ENCODE data around the gene CDH23.

The CDH23 gene

GRCh38 chr10:71423901-71424300 lies 27.2 kb downstream of the CDH23 start:
- TF ChIP-seq, protein P1, sequence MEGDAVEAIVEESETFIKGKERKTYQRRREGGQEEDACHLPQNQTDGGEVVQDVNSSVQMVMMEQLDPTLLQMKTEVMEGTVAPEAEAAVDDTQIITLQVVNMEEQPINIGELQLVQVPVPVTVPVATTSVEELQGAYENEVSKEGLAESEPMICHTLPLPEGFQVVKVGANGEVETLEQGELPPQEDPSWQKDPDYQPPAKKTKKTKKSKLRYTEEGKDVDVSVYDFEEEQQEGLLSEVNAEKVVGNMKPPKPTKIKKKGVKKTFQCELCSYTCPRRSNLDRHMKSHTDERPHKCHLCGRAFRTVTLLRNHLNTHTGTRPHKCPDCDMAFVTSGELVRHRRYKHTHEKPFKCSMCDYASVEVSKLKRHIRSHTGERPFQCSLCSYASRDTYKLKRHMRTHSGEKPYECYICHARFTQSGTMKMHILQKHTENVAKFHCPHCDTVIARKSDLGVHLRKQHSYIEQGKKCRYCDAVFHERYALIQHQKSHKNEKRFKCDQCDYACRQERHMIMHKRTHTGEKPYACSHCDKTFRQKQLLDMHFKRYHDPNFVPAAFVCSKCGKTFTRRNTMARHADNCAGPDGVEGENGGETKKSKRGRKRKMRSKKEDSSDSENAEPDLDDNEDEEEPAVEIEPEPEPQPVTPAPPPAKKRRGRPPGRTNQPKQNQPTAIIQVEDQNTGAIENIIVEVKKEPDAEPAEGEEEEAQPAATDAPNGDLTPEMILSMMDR (IDR thresholded peaks at IDR 0.05): no peak
- no peak for TF ChIP-seq ZFX (IDR thresholded peaks at IDR 0.05; ENCODE audit: borderline replicate concordance)
- no peak overlapping the region for H3K27ac ChIP-seq

GRCh38 chr10:71424496-71425194 lies 27.9 kb downstream of the CDH23 start:
- TF ChIP-seq, protein P1 (IDR thresholded peaks at IDR 0.05): no peak
- no peak for TF ChIP-seq ZFX (IDR thresholded peaks at IDR 0.05; ENCODE audit: borderline replicate concordance)
- no peak overlapping the region for H3K27ac ChIP-seq

DNA sequence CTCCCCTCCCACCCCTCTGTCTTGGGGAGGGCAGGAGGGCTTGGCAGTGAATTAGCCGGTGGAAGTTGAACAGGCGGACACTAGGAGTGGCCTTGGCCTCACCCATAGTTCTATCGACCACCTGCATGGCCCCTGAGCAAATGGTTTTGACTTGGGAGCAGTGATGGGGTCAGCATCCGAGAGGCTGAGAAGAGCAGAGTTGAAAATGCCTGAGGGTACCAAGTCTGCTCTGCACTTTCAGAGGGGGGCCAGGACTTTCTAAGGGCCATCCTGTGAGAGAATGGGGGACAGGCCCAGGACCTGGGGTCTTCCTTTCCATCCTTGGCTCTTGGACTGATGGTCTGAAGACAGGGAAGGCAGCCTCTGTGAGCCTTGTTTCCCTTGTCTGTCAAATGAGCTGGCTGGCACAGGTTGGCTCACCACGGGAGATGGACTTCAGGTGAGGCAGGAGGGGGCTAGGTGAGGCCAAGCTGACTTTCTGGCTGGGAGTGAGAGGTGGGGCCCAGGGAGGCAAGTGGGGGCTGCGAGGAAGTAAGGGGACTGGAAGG lies 29.4 kb downstream of the CDH23 start:
- TF ChIP-seq ZFX (IDR thresholded peaks at IDR 0.05; ENCODE audit: borderline replicate concordance): no peak
- TF ChIP-seq, protein P1 (IDR thresholded peaks at IDR 0.05): no peak
- no peak overlapping the region for H3K27ac ChIP-seq

DNA sequence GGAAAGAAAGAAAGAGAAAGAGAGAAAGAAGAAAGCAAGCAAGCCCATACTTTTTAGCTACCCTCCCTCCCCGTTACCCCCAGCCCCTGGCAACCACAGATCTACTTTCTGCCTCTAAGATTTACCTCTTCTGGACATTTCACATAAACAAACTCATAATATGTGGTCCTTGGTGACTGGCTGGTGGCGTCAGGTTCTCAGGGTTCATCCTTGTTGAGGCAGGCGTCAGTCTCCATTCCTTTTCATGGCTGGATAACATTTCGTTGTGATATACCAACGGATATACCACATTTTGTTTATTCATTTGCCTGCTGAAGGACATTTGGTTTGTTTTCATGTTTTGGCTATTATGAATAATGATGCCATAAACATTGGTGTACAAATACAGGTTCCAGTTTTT lies 30.5 kb downstream of the CDH23 start:
- no peak for TF ChIP-seq ZFX (IDR thresholded peaks at IDR 0.05; ENCODE audit: borderline replicate concordance)
- TF ChIP-seq, protein P1 (IDR thresholded peaks at IDR 0.05): no peak
- H3K27ac ChIP-seq: no peak overlapping the region

DNA sequence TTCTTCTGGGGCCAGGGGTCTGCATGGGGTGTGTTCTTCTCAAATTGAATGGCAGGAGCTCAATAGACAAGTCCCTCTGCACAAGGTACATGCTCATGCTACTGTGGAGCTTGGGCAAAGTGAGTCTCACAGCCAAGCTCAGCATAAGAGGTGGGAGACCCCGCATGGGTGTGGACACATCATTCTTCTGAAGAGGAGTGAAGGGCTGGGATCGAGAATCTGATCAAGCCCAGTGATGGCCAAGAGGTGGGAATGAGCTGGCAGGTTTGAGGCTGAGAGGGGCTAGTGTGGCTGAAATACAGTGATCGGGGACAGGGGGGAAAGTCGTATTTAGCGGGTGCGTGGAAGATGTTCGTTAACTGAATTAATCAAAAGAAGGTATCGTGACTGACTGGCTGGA lies 32.6 kb downstream of the CDH23 start:
- TF ChIP-seq, protein P1 (IDR thresholded peaks at IDR 0.05): no peak
- no peak for TF ChIP-seq ZFX (IDR thresholded peaks at IDR 0.05; ENCODE audit: borderline replicate concordance)
- H3K27ac ChIP-seq: no peak overlapping the region

DNA sequence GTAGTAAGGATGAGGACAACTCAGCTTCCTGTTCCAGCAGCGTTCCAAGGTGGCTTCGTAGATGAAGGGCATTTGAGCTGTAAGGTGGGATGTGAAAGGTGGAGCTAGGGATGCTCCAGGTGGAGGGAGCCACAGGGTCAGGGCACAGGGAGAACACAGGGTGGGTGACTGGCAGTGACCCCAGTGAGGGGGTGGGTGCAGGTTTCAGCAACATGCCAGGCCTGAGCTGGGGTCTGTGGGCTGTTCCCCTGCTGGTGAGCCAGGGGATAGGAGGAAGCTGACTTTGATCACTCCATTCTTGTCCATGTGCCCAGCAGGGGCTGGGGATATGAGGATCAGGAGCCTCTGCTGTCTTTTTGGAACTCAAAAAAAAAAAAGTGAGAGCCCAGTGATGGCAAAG lies 33.2 kb downstream of the CDH23 start:
- H3K27ac ChIP-seq: no peak overlapping the region
- TF ChIP-seq, protein P1 (IDR thresholded peaks at IDR 0.05): 0 out of 2 replicates have a peak, but pooled peaks have one; percentile 10
- no peak for TF ChIP-seq ZFX (IDR thresholded peaks at IDR 0.05; ENCODE audit: borderline replicate concordance)

Data from 22Rv1 (cell line).